Neural cell (in vitro differentiated cells): ENCODE results near the gene DAGLA. TPM values are rescaled to one million over a fixed set of nuclear protein-coding genes. Genes with fewer than 3 reads are reported as not detected.

ENCODE experiments used
- H2AFZ ChIP-seq: fragments of 200-600, 300-800 bp; sonication (generic), shearing (Covaris generic); 2 replicates; pipeline ENCODE4 v1.6.0; 2014; ENCODE audit warnings: low read depth, mild to moderate bottlenecking, antibody characterized with exemption, low read length, moderate library complexity
- H3F3A ChIP-seq: fragments of 200-600 bp; shearing (Covaris generic); 2 replicates; pipeline ENCODE4 v1.6.1; 2016; ENCODE audit warnings: mild to moderate bottlenecking, moderate library complexity, mixed read lengths, antibody characterized with exemption, low read length; ENCODE audit not compliant: insufficient read depth, poor library complexity, severe bottlenecking
- H3K27ac ChIP-seq: fragments of 200-600, 300-800 bp; sonication (generic), shearing (Covaris generic); 2 replicates; pipeline ENCODE4 v1.5.1; 2014; ENCODE audit warnings: mild to moderate bottlenecking, low read length, moderate library complexity
- H3K27me3 ChIP-seq: fragments of 300-800, 200-600 bp; sonication (generic), shearing (Covaris generic); 2 replicates; pipeline ENCODE4 v1.6.0; 2014; ENCODE audit warnings: mild to moderate bottlenecking, low read depth, low read length, moderate library complexity; ENCODE audit not compliant: insufficient read depth
- H3K36me3 ChIP-seq: fragments of 300-800, 200-600 bp; sonication (generic), shearing (Covaris generic); 2 replicates; pipeline ENCODE4 v1.5.1; 2014; ENCODE audit warnings: mild to moderate bottlenecking, antibody characterized with exemption, low read length, moderate library complexity; ENCODE audit not compliant: insufficient read depth
- H3K4me2 ChIP-seq: fragments of 300-800, 200-600 bp; sonication (generic), shearing (Covaris generic); 2 replicates; pipeline ENCODE4 v1.6.0; 2014; ENCODE audit warnings: mild to moderate bottlenecking, low read length
- H3K4me3 ChIP-seq: fragments of 300-800, 200-600 bp; sonication (generic), shearing (Covaris generic); 2 replicates; pipeline ENCODE4 v1.5.1; 2014; ENCODE audit warnings: mild to moderate bottlenecking, low read length, moderate library complexity
- H3K79me2 ChIP-seq: fragments of 200-600 bp; shearing (Covaris generic); replicated peaks from 2 replicates; pipeline ENCODE4 v1.6.0; 2014; ENCODE audit warnings: mild to moderate bottlenecking, low read length, moderate library complexity; ENCODE audit not compliant: insufficient read depth
- H3K9ac ChIP-seq: fragments of 300-800, 200-600 bp; sonication (generic), shearing (Covaris generic); 2 replicates; pipeline ENCODE4 v1.6.1; 2016; ENCODE audit warnings: mild to moderate bottlenecking, low read length, mixed read lengths
- H3K9me2 ChIP-seq: fragments of 200-600 bp; shearing (Covaris generic); 2 replicates; pipeline ENCODE4 v1.6.1; 2016; ENCODE audit warnings: mild to moderate bottlenecking, low read length, mixed read lengths; ENCODE audit not compliant: insufficient read depth
- H3K9me3 ChIP-seq: fragments of 200-600, 300-800 bp; sonication (generic), shearing (Covaris generic); 2 replicates; pipeline ENCODE4 v1.6.1; 2016; ENCODE audit warnings: mild to moderate bottlenecking, mixed run types, low read length, moderate library complexity, mixed read lengths
- H4K20me1 ChIP-seq: fragments of 200-600 bp; shearing (Covaris generic); 2 replicates; pipeline ENCODE4 v1.6.1; 2016; ENCODE audit warnings: mild to moderate bottlenecking, mixed run types; ENCODE audit not compliant: insufficient read depth
- EP300 ChIP-seq: fragments of 450-650 bp; conservative IDR thresholded peaks from 2 replicates; pipeline ENCODE4 v1.6.1; 2014; ENCODE audit warnings: antibody characterized with exemption, mild to moderate bottlenecking, moderate library complexity; ENCODE audit not compliant: poor library complexity, severe bottlenecking
- EZH2 ChIP-seq: fragments of 200-600, 300-800 bp; shearing (Covaris generic), sonication (generic); IDR thresholded peaks from 2 replicates; pipeline ENCODE4 v1.6.1; 2014; ENCODE audit warnings: antibody characterized with exemption, low read length, borderline replicate concordance, mild to moderate bottlenecking; ENCODE audit not compliant: insufficient read depth, poor library complexity, severe bottlenecking
- MXI1 ChIP-seq: fragments of 450-650 bp; conservative IDR thresholded peaks from 2 replicates; pipeline ENCODE4 v1.6.1; 2014; ENCODE audit warnings: antibody characterized with exemption, mild to moderate bottlenecking; ENCODE audit not compliant: poor library complexity, severe bottlenecking
- POLR2AphosphoS5 ChIP-seq: IDR thresholded peaks from 2 replicates; pipeline ENCODE4 v1.6.1; 2012
- RAD21 ChIP-seq: fragments of 450-650 bp; conservative IDR thresholded peaks from 2 replicates; pipeline ENCODE4 v1.6.1; 2014; ENCODE audit warnings: antibody characterized with exemption, mild to moderate bottlenecking, moderate library complexity
- SMC3 ChIP-seq: fragments of 450-650 bp; conservative IDR thresholded peaks from 2 replicates; pipeline ENCODE4 v1.6.1; 2014; ENCODE audit warnings: antibody characterized with exemption, mild to moderate bottlenecking, moderate library complexity; ENCODE audit not compliant: poor library complexity
- TAF1 ChIP-seq: IDR thresholded peaks from 2 replicates; pipeline ENCODE4 v1.6.1; 2012; ENCODE audit warnings: low read depth
- polyA plus RNA-seq: library from polyadenylated mRNA; depleted of rRNA; stranded (reverse); fragments of >200 nt; gene quantifications from 2 replicates; pipeline ENCODE4 v1.2.3, GENCODE V29; 2014
- TF ChIP-seq, protein P1 (sequence below): IDR thresholded peaks from 2 replicates; pipeline ENCODE4 v1.6.1; 2012; ENCODE audit warnings: borderline replicate concordance
- TF ChIP-seq, protein P2 (sequence below): fragments of 450-650 bp; IDR thresholded peaks from 2 replicates; pipeline ENCODE4 v1.5.1; 2014; ENCODE audit warnings: antibody characterized with exemption, mild to moderate bottlenecking, moderate library complexity; ENCODE audit not compliant: poor library complexity, severe bottlenecking

Gene DAGLA
- polyA plus RNA-seq, 1 donor from 2014 or later = 4.5 TPM

- Histone ChIP-seq H3K79me2 (no peaks in the 10 kb centered on the region), H3K9me2 (no peaks in the 10 kb centered on the region), H3K36me3 (no peaks in the 10 kb centered on the region), H3K4me3 (no peak overlapping the region), H3F3A (no peaks in the 10 kb centered on the region), H3K4me2 (no peak overlapping the region), H3K9me3 (no peaks in the 10 kb centered on the region), H3K27me3 (no peaks in the 10 kb centered on the region), H3K27ac (no peak overlapping the region), H3K9ac (no peak overlapping the region), H2AFZ (no peak overlapping the region), H4K20me1 (no peaks in the 10 kb centered on the region)
- TF ChIP-seq SMC3 (no peak), TAF1 (no peak), MXI1 (no peak)
Observed at GRCh38 chr11:61642162-61642561, 38.0 kb upstream of the DAGLA start.

DNA sequence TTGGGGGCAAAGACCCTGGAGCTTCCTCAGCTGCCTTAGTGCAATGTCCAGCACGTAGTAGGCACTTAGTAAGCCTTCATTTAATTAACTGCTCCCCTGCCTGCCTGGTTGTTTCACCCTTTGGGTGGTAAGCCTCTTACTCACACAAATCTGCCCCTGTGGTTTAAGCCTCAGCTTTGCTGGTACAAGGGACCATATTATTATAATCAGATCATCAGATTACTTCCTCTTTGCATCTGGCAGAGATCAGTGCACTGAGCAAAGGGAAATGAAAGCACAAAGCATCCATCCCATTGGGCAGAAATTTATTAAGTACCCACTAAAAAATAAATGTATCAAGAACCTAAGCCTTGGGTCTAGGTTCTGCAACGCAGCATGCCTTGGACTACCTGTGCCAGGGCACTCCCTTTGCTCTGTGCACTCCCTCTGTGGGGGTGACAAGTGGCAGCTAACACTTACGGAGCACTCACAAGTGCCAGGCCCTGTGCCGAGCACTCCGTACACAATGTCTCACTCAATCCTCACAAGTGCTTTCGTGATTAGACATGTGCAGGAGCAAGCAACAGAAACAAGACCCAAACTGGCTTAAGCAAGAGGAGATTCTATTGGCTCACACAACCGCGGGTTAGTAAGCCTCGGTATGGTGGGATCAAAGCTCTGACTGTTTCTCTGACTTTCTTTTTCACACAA lies 34.9 kb upstream of the DAGLA start:
- H3K36me3 ChIP-seq = no peaks in the 10 kb centered on the region
- no peaks in the 10 kb centered on the region for H3K9me3 ChIP-seq
- no peaks in the 10 kb centered on the region for H3K9me2 ChIP-seq
- no peak for TF ChIP-seq RAD21
- TF ChIP-seq, protein P1, sequence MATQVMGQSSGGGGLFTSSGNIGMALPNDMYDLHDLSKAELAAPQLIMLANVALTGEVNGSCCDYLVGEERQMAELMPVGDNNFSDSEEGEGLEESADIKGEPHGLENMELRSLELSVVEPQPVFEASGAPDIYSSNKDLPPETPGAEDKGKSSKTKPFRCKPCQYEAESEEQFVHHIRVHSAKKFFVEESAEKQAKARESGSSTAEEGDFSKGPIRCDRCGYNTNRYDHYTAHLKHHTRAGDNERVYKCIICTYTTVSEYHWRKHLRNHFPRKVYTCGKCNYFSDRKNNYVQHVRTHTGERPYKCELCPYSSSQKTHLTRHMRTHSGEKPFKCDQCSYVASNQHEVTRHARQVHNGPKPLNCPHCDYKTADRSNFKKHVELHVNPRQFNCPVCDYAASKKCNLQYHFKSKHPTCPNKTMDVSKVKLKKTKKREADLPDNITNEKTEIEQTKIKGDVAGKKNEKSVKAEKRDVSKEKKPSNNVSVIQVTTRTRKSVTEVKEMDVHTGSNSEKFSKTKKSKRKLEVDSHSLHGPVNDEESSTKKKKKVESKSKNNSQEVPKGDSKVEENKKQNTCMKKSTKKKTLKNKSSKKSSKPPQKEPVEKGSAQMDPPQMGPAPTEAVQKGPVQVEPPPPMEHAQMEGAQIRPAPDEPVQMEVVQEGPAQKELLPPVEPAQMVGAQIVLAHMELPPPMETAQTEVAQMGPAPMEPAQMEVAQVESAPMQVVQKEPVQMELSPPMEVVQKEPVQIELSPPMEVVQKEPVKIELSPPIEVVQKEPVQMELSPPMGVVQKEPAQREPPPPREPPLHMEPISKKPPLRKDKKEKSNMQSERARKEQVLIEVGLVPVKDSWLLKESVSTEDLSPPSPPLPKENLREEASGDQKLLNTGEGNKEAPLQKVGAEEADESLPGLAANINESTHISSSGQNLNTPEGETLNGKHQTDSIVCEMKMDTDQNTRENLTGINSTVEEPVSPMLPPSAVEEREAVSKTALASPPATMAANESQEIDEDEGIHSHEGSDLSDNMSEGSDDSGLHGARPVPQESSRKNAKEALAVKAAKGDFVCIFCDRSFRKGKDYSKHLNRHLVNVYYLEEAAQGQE = no peak
- no peak for TF ChIP-seq EP300
- no peak for TF ChIP-seq SMC3
- TF ChIP-seq, protein P2, sequence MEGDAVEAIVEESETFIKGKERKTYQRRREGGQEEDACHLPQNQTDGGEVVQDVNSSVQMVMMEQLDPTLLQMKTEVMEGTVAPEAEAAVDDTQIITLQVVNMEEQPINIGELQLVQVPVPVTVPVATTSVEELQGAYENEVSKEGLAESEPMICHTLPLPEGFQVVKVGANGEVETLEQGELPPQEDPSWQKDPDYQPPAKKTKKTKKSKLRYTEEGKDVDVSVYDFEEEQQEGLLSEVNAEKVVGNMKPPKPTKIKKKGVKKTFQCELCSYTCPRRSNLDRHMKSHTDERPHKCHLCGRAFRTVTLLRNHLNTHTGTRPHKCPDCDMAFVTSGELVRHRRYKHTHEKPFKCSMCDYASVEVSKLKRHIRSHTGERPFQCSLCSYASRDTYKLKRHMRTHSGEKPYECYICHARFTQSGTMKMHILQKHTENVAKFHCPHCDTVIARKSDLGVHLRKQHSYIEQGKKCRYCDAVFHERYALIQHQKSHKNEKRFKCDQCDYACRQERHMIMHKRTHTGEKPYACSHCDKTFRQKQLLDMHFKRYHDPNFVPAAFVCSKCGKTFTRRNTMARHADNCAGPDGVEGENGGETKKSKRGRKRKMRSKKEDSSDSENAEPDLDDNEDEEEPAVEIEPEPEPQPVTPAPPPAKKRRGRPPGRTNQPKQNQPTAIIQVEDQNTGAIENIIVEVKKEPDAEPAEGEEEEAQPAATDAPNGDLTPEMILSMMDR = no peak
- no peak for TF ChIP-seq TAF1
- no peak for TF ChIP-seq POLR2AphosphoS5
- no peak for TF ChIP-seq EZH2
- TF ChIP-seq MXI1 = no peak
- no peak overlapping the region for H3K4me3 ChIP-seq
- H2AFZ ChIP-seq = no peak overlapping the region
- no peak overlapping the region for H3K27ac ChIP-seq
- no peak overlapping the region for H3K4me2 ChIP-seq
- no peak overlapping the region for H3K9ac ChIP-seq
- no peaks in the 10 kb centered on the region for H3F3A ChIP-seq
- H3K79me2 ChIP-seq = no peaks in the 10 kb centered on the region
- no peaks in the 10 kb centered on the region for H4K20me1 ChIP-seq
- no peaks in the 10 kb centered on the region for H3K27me3 ChIP-seq

DNA sequence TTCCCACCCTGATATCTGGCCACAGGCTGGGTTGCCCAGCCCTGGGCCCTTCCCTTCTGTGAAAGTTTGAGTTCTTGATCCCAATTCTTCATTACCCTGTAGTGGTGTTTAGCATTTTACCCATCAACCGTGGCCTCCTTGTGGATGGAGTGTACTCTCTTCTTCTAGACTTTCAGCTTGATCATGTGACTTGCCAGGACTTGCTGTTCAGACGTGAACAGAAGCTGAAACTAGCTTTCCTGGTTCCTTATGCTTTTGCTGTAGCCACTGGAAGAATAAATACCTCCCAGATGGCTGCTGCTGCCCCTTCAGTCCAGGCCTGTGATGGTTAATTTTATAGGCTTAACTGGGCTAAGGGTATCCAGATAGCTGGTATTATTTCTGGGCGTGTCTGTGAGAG lies 32.7 kb upstream of the DAGLA start:
- Histone ChIP-seq H3K27me3 (no peaks in the 10 kb centered on the region), H3F3A (no peaks in the 10 kb centered on the region), H3K27ac (no peak overlapping the region), H3K9me3 (no peaks in the 10 kb centered on the region), H3K79me2 (no peaks in the 10 kb centered on the region), H3K9me2 (no peaks in the 10 kb centered on the region), H2AFZ (no peak overlapping the region), H3K4me2 (no peak overlapping the region), H3K36me3 (no peaks in the 10 kb centered on the region), H4K20me1 (no peaks in the 10 kb centered on the region), H3K9ac (no peak overlapping the region), H3K4me3 (no peak overlapping the region)
- no peak for TF ChIP-seq POLR2AphosphoS5
- no peak for TF ChIP-seq MXI1
- TF ChIP-seq TAF1 = no peak
- TF ChIP-seq SMC3 = no peak
